CD4-positive, alpha-beta memory T cell (primary cell): ENCODE results near the gene TYR. TPM values are rescaled to one million over a fixed set of nuclear protein-coding genes. Genes with fewer than 3 reads are reported as not detected.
"Not testable (repeated sequence)": the region's sequence is repeated elsewhere in the genome, so short reads cannot be mapped to it uniquely, and the experiment has no call there.

Experiments
- CTCF ChIA-PET: fragments of 350-600 bp; sonication (Branson Sonifier 250); formaldehyde crosslinking; loops from one replicate; lab custom pipeline; 2021; ENCODE audit warnings: inconsistent platforms; ENCODE audit not compliant: partially characterized antibody; lab: Charles Lee
- POLR2A ChIA-PET: fragments of 350-600 bp; sonication (Branson Sonifier 250); formaldehyde crosslinking; loops from one replicate; lab custom pipeline; 2021; ENCODE audit not compliant: partially characterized antibody; lab: Charles Lee
- DNase-seq, 5 donors: peaks; one replicate each; pipeline versions ENCODE4 v3.0.0 to v3.0.0-alpha.2; 2020 to 2022; ENCODE audit warnings: mixed read lengths in 1 of 5
- H3K27ac ChIP-seq: one replicate; pipeline ENCODE4 v1.7.0; 2013; ENCODE audit warnings: low read depth, low read length
- H3K27me3 ChIP-seq: 2 replicates; pipeline ENCODE4 v1.7.0; 2013; ENCODE audit warnings: mild to moderate bottlenecking, low read length, moderate library complexity; ENCODE audit not compliant: insufficient read depth
- H3K36me3 ChIP-seq: 2 replicates; pipeline ENCODE4 v1.7.0; 2013; ENCODE audit warnings: mild to moderate bottlenecking, low read length, moderate library complexity; ENCODE audit not compliant: insufficient read depth
- H3K4me1 ChIP-seq: 2 replicates; pipeline ENCODE4 v1.7.0; 2013; ENCODE audit warnings: mild to moderate bottlenecking, low read length, moderate library complexity; ENCODE audit not compliant: insufficient read depth
- H3K4me3 ChIP-seq, 2 donors: one replicate each; pipeline ENCODE4 v1.7.0; 2013; ENCODE audit warnings: low read length in 2 of 2, mild to moderate bottlenecking in 1 of 2
- H3K9me3 ChIP-seq, 2 donors: one replicate each; pipeline ENCODE4 v1.7.0; 2013; ENCODE audit warnings: low read length in 2 of 2, control low read depth in 1 of 2; ENCODE audit not compliant: control insufficient read depth in 1 of 2
- H3K27ac Mint-ChIP-seq, 7 donors: one replicate each; pipeline ENCODE4 v1.8.0; 2020 to 2021; ENCODE audit warnings: mixed read lengths in 7 of 7, mild to moderate bottlenecking in 6 of 7, inconsistent platforms in 3 of 7, moderate library complexity in 3 of 7
- H3K27me3 Mint-ChIP-seq, 2 donors: one replicate each; pipeline ENCODE4 v1.8.0; 2020 to 2021; ENCODE audit warnings: mixed read lengths in 2 of 2
- H3K36me3 Mint-ChIP-seq, 2 donors: one replicate each; pipeline ENCODE4 v1.8.0; 2020 to 2021; ENCODE audit warnings: mixed read lengths in 2 of 2, inconsistent platforms in 1 of 2, mild to moderate bottlenecking in 1 of 2
- H3K4me1 Mint-ChIP-seq, 4 donors: one replicate each; pipeline ENCODE4 v1.8.0; 2020 to 2021; ENCODE audit warnings: mixed read lengths in 4 of 4, mild to moderate bottlenecking in 1 of 4
- H3K4me3 Mint-ChIP-seq, 8 donors: one replicate each; pipeline ENCODE4 v1.8.0; 2020 to 2021; ENCODE audit warnings: mixed read lengths in 8 of 8, mild to moderate bottlenecking in 7 of 8, moderate library complexity in 6 of 8, inconsistent platforms in 3 of 8
- H3K9me3 Mint-ChIP-seq, 8 donors: one replicate each; pipeline ENCODE4 v1.8.0; 2020 to 2021; ENCODE audit warnings: mixed read lengths in 8 of 8, mild to moderate bottlenecking in 5 of 8, inconsistent platforms in 3 of 8, moderate library complexity in 1 of 8
- intact Hi-C: fragments of 100-400 bp; cut with micrococcal nuclease; formaldehyde crosslinking; loops from one replicate; pipeline ENCODE4 v1.15.1; 2023
- polyA plus RNA-seq, 2 donors: library from polyadenylated mRNA; unstranded; fragments of 300-500 nt; fragmentation: Illumina TruSeq; gene quantifications; one replicate each; pipeline ENCODE4 v1.2.3, GENCODE V29; 2021
- total RNA-seq, 2 experiments: library from RNA; stranded (reverse); gene quantifications; one replicate each; pipeline ENCODE4 v1.2.3, GENCODE V29; 2021

Gene TYR
- total and polyA plus RNA-seq, 4 experiments from 2014 or later = not detected

DNA sequence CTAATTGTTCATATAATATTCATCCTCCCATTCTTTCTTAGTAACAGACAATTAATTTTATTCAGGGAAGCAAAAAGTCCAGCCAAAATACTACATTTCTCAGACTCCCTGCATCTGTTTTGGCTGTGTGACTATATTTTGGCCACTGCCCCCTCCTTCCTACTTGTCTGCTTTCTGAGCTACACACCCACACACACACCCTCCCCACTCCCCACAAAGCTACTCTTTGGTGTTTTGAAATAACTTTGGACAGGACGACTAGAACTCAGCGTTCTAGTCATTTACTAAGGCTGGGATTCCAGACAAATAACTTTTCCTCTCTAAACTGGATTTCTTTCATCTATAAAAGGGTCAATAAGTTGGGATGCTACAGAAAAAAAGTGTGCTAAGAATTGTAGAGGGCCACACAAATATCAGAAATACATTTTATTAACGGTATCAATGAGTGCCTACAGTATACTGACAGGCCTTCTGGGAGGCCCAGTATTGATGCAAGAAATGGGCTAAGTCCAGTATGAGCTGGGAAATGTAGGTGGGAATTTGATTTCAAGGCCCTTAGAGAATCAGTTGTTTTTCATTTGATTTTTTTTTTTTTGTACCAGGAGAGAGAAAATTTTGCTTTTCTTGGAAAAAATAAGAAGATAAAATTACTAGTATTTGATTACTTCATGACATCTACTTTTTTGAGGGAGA is 165.4 kb downstream of the TYR start:
- POLR2A ChIA-PET, H3K27ac ChIP-seq, H3K9me3 ChIP-seq, CTCF ChIA-PET, H3K36me3 ChIP-seq, intact Hi-C loops, H3K27me3 ChIP-seq, DNase-seq, H3K9me3 Mint-ChIP-seq, H3K4me3 ChIP-seq, H3K36me3 Mint-ChIP-seq, H3K4me1 Mint-ChIP-seq, H3K4me3 Mint-ChIP-seq, H3K27ac Mint-ChIP-seq, H3K4me1 ChIP-seq, H3K27me3 Mint-ChIP-seq: not testable (repeated sequence)

Other genes starting within 250 kb of the TYR start
- gene GRM5, start 111.9 kb upstream of the TYR start, total RNA-seq = not detected
- gene GRM5, start 111.9 kb upstream of the TYR start, polyA plus RNA-seq = not detected